HFFc6 (cell line): ENCODE results near the gene DUSP18. TPM values are rescaled to one million over a fixed set of nuclear protein-coding genes. Genes with fewer than 3 reads are reported as not detected.

Experiments
- DNase-seq: peaks from one replicate; pipeline ENCODE4 v3.0.0-alpha.2; 2018
- H3K27ac Mint-ChIP-seq: 2 replicates; pipeline ENCODE4 v1.8.0; 2020; ENCODE audit warnings: mild to moderate bottlenecking, mixed read lengths
- H3K27me3 Mint-ChIP-seq: 2 replicates; pipeline ENCODE4 v1.8.0; 2021; ENCODE audit warnings: mild to moderate bottlenecking, moderate library complexity, mixed read lengths; ENCODE audit not compliant: insufficient read depth
- H3K36me3 Mint-ChIP-seq: 2 replicates; pipeline ENCODE4 v1.8.0; 2021; ENCODE audit warnings: low read depth, mixed read lengths
- H3K4me1 Mint-ChIP-seq: 2 replicates; pipeline ENCODE4 v1.8.0; 2020; ENCODE audit warnings: low read depth, mixed read lengths
- H3K4me3 Mint-ChIP-seq: 2 replicates; pipeline ENCODE4 v1.8.0; 2020; ENCODE audit warnings: mild to moderate bottlenecking, moderate library complexity, mixed read lengths
- H3K9me3 Mint-ChIP-seq: 2 replicates; pipeline ENCODE4 v1.8.0; 2020; ENCODE audit warnings: mild to moderate bottlenecking, mixed read lengths
- CTCF ChIP-seq: fragments of 200-600 bp; sonication (generic); IDR thresholded peaks from 2 replicates; pipeline ENCODE4 v1.5.0; 2021; ENCODE audit warnings: antibody characterized with exemption, mild to moderate bottlenecking
- total RNA-seq, 6 experiments: library from RNA; stranded (reverse); fragmentation: NEBNext Ultra II Directional; extraction: Animal tissue kit (Norgen Biotek cat#: 25700); gene quantifications; 2 replicates in 1 of 6; 3 replicates in 5 of 6; pipeline ENCODE4 v1.2.3, GENCODE V29; 2021

The DUSP18 gene
- total RNA-seq, 6 experiments from 2014 or later: 4.7 to 7.3 (median 6.0) TPM

GRCh38 chr22:30665786-30666185, 1.9 kb downstream of the DUSP18 start:
- Mint-ChIP-seq H3K9me3 (no peaks in the 10 kb centered on the region), H3K27me3 (peaks cover 3% of the 10 kb centered on the region), H3K4me3 (no peak overlapping the region; the same call in 1 of the 2 replicates), H3K36me3 (peaks cover 12% of the 10 kb centered on the region; the same call in 1 of the 2 replicates), H3K27ac (no peak overlapping the region), H3K4me1 (peaks cover 18% of the 10 kb centered on the region)
- DNase-seq: no peak
- TF ChIP-seq CTCF: no peak

GRCh38 chr22:30665266-30665665, 2.4 kb downstream of the DUSP18 start:
- DNase-seq: no peak
- Mint-ChIP-seq H3K4me1 (peaks cover 18% of the 10 kb centered on the region), H3K4me3 (no peak overlapping the region), H3K27me3 (peaks cover 3% of the 10 kb centered on the region), H3K36me3 (peaks cover 12% of the 10 kb centered on the region; the same call in 1 of the 2 replicates), H3K27ac (no peak overlapping the region), H3K9me3 (no peaks in the 10 kb centered on the region)
- no peak for TF ChIP-seq CTCF

GRCh38 chr22:30664798-30665197, 2.9 kb downstream of the DUSP18 start:
- Mint-ChIP-seq H3K27me3 (peaks cover 3% of the 10 kb centered on the region), H3K27ac (no peak overlapping the region), H3K36me3 (peaks cover 12% of the 10 kb centered on the region; the same call in 1 of the 2 replicates), H3K4me3 (no peak overlapping the region), H3K4me1 (peaks cover 18% of the 10 kb centered on the region), H3K9me3 (no peaks in the 10 kb centered on the region)
- no peak for TF ChIP-seq CTCF
- DNase-seq: no peak

- Mint-ChIP-seq H3K9me3 (no peaks in the 10 kb centered on the region), H3K27me3 (no peaks in the 10 kb centered on the region; the same call in none of the 2 replicates), H3K27ac (no peak overlapping the region), H3K4me1 (peaks cover 9% of the 10 kb centered on the region), H3K36me3 (peaks cover 12% of the 10 kb centered on the region; the same call in 1 of the 2 replicates), H3K4me3 (no peak overlapping the region)
- TF ChIP-seq CTCF: no peak
- DNase-seq: no peak
Observed at GRCh38 chr22:30662040-30662439, 5.6 kb downstream of the DUSP18 start.

- H3K9me3 Mint-ChIP-seq: no peaks in the 10 kb centered on the region
- no peaks in the 10 kb centered on the region; the same call in 1 of the 2 replicates for H3K27me3 Mint-ChIP-seq
- H3K4me3 Mint-ChIP-seq: no peak overlapping the region
- peaks cover 8% of the 10 kb centered on the region for H3K4me1 Mint-ChIP-seq
- no peak for TF ChIP-seq CTCF
- no peak for DNase-seq
- H3K36me3 Mint-ChIP-seq: no peaks in the 10 kb centered on the region; the same call in 1 of the 2 replicates
- no peak overlapping the region for H3K27ac Mint-ChIP-seq
Observed at GRCh38 chr22:30655532-30655931, 12.1 kb downstream of the DUSP18 start.

GRCh38 chr22:30654361-30654760, 13.3 kb downstream of the DUSP18 start:
- Mint-ChIP-seq H3K27ac (no peak overlapping the region), H3K36me3 (no peaks in the 10 kb centered on the region; the same call in 1 of the 2 replicates), H3K4me3 (no peak overlapping the region), H3K27me3 (no peaks in the 10 kb centered on the region; the same call in 1 of the 2 replicates), H3K9me3 (no peaks in the 10 kb centered on the region), H3K4me1 (peaks cover 8% of the 10 kb centered on the region)
- no peak for DNase-seq
- TF ChIP-seq CTCF: no peak
